Activated T-cell treated with anti-CD3 and anti-CD28 coated beads, Interleukin-2, amount 50 U/mL, for 1 hour (primary cell): ENCODE results near the gene NOSIP.
A peak's percentile ranks its signal among the peaks of the same experiment; 100 is the strongest.

Experiments used
- DNase-seq: peaks from one replicate; pipeline ENCODE4 v3.0.0-alpha.2; 2020

NOSIP gene

DNA sequence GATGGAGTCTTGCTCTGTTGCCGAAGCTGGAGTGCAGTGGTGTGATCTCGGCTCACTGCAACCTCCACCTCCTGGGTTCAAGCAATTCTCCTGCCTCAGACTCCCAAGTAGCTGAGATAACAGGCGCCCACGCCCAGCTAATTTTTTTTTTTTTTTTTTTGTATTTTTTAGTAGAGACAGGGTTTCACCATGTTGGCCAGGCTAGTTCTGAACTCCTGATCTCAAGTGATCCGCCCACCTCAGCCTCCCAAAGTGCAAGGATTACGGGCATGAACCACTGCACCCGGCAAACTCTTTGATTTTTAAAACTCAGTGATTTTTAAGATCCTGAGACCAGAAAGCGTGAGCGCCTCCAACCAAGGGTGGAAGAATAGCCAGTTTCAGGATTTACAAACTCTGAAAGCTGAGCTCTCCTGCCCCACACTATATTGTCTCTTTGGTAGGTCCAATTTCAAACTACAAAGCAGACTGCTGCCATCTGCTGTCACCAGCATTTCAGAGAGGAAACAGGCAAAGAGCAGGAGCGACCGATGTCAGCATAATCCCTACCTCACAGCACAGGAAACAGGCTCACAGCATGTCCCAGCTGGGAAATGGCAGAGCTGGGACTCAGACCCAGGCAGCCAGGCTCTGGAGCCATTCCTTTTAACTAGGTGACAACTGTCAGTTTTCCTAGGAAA is 9.2 kb downstream of the NOSIP start:
- no peak for DNase-seq

DNA sequence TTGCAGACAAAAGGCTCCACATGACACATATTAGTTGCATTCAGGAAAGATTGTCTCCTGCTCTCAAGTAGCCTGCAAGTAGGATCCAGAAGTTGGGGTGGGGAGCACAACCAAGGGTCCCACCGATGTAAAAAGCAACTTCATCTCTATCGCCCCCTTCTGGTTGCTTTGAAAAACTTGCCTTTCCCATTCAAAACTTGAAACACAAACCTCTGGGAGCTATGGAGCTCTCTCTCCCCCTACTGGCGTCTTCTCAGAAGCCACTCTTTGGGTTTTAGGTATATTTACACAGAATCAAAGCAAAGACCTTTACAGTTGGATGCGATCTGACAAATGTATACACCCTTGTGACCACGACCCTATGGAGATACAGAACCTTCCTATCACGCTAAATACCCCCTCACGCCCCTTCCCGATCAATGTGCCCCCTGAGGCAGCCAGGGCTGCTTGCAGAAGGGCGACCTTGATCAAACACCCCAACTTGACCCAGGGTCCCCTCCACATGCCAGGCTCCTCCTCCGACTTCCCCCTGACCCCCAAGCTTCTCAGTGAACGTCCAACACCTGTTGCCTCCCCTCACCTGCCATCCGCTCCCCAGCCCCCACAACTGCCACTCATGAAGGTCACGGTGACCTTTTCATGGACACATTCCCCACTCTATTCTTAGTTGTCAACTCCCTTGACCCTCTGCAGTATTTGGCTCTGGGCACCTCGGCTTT is 10.1 kb downstream of the NOSIP start:
- peak; percentile 56 for DNase-seq

DNA sequence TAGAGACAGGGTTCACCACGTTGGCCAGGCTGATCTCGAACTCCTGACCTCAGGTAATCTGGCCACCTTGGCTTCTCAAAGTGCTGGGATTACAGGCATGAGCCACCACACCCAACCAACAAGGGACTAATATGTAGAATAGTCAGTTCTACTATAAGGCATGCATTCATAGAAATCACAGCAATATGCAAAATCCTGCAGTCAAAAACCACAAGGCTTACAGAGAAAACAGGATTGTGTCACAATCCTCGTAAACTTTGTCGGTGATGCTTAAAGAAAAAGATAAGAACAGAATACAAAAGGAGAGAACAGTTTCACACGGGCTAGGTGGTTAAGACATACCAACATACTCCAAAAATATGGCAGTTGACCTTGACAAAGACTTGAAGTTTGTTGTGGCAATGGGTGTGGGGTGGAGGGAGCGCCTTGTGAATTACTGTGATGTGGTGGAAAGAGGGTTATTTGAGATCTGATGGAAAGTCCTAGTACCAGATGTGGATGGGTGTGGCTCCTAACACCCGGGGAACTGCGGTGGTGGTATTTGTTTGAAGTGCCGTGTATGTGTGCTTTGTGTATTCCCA is 12.4 kb downstream of the NOSIP start:
- peak; percentile 69 for DNase-seq

GRCh38 chr19:49566302-49566701 is 14.1 kb downstream of the NOSIP start:
- no peak for DNase-seq

DNA sequence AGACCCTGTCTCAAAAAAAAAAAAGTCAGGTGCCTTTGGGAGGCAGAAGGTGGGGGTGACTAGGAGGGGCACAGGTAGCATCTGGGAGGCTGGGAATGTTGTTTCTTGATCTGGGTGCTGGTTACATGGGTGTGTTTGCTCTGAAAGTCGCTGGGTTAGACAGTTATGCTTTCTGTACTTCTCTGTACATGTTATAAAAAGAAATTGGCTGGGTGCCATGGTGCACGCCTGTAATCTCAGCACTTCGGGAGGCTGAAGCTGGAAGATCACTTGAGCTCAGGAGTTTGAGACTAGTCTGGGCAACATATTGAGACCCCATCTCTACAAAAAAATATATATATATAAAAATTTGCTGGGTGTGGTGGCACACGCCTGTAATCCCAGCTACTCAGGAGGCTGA is 15.1 kb downstream of the NOSIP start:
- DNase-seq = no peak

GRCh38 chr19:49564616-49565045 is 15.7 kb downstream of the NOSIP start:
- no peak for DNase-seq

DNA sequence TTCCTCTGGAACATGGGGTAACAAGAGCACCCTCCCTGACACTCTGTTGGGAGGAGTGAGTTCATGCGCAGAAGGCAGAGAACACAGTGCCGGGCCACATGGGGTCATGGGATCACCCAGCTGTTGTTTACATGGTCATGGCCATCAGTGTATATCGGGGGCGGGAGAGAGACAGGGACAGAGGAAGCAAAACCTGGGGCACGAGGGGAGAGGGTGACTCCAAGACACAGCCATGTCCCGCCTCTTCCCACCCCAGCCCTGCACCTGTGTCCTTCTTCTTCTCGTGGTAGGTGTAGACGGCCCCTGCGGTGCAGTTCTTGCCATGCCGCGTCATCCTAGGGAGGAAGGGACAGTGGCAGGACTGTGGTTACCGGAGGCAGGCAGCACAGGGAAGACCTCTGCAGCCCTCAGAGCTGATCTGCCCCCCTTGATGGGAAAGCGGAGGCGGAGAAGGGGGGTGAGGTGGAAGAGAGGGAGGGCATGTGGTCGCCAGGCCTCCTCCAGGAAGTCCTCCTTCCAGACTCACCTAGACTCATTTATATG is 19.9 kb downstream of the NOSIP start:
- DNase-seq = peak; percentile 52

DNA sequence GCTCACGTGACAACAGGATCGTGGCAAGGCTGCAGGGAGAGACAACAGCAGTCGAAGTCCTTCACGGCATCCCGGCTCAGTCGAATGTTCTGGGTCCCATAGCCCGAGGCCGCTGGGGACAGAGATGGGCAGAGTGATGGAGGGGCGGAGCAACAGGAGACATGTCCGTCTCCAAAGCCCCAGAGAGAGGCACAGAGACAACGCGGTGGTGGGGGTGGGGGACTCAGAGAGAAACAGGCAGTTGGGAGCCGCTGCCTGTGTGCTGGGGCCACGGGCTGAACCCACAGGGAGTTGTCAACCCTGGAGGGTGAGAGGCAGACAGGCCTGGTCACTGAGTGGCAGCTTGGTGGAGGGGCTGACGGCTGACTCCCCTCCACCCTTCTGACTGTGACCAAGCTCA is 20.4 kb downstream of the NOSIP start:
- peak; percentile 40 for DNase-seq

DNA sequence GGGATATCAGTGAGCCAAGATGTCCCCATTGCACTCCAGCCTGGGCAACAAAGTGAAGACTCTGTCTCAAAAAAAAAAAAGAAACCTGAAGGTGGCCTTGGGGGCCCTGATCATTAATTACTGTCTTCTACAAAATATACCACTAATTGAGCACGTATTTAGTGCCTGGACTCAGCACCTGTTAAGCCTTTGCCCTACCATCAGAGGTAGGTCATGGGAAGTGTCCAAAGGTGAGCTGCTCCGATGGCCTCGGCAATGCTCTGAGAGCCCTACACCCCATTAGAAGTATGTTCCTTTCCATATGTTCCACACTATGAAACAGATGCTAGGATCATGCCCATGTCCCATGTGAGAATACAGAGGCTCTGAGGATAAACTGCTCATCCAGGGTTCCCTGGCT is 20.9 kb downstream of the NOSIP start:
- no peak for DNase-seq

DNA sequence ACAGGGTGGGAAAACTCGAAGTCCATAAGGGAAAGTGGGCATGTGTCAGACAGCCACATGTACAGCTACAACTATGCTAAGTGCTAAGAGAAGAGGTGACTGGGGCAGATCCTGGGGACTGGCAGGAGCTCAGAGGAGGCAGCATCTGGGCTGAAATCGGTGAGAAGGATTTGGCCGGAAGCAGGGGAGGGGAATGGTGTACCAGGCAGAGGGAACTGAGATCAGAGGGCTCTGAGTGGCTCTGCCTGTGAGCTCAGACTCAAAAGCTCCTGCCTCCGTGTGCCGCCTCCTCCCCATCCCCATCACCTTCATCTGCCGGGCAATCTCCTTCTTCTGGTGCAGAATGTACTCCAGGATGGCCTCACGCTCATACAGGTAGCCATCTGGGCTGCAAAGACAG is 21.8 kb downstream of the NOSIP start:
- peak; percentile 38 for DNase-seq

GRCh38 chr19:49557641-49558325 is 22.6 kb downstream of the NOSIP start:
- no peak for DNase-seq

GRCh38 chr19:49556412-49557398 is 23.7 kb downstream of the NOSIP start:
- DNase-seq = peak; percentile 54

DNA sequence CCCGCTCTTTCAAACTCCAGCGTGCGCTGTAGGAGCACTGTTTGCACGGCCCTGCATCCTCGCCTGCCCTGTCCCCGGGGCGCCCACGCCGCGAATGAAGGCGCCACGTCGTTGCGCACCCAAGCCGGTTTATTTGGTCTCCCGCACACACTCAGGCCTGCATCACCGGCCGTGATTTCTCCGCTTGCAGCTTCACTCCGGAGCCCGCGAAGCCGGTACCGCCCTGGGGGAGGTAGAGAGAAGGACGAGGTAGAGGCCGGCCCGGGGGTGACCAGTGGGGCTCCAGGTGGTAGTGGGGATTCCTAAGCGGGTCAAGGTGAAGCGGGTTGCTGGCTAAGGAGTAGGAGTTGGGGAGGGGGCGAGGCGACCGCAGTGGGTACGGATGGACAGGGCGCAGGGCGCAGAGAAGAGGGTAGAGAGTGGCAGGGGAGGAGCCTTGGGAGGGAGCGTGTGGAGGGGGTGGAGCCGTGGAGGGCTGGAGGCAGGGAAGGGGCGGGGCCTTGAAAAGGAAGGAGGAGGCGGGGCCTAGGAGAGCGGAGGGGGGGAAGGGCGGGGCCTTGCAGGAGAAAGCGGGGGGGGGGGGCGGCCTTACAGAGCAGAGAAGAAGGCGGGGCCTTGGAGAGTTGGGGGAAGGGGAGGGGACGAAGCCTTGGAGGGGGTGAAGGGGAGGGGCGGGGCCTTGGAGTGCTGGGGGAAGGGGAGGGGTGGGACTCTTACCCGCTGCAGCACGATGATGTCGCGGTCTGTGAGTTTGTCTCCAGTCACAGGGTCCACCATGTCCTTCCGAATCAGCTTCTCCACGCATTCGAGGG is 24.6 kb downstream of the NOSIP start:
- peak; percentile 71 for DNase-seq

GRCh38 chr19:49554701-49555181 is 25.6 kb downstream of the NOSIP start:
- peak; percentile 54 for DNase-seq

- peak; percentile 52 for DNase-seq
Observed at GRCh38 chr19:49553451-49554271, 26.7 kb downstream of the NOSIP start.

DNA sequence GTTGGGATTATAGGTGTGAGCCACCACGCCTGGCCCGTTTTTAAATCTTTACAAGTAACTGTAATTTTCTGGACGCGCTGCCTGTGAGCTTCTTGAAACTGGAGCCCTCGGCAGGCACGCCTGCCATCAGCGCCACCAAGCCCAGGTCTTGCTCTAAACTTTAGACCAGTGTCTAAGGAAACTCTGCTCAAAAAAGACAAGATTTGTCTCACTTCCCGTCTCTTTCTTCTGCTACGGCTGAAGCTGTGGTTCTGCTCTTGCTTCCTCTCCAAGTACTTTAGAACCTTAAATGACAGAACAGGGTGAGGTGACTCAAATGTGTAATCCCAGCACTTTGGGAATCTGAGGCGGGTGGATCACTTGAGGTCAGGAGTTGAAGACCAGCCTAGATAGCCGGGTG is 27.6 kb downstream of the NOSIP start:
- DNase-seq = peak; percentile 60

GRCh38 chr19:49551531-49551930 is 28.8 kb downstream of the NOSIP start:
- no peak for DNase-seq

DNA sequence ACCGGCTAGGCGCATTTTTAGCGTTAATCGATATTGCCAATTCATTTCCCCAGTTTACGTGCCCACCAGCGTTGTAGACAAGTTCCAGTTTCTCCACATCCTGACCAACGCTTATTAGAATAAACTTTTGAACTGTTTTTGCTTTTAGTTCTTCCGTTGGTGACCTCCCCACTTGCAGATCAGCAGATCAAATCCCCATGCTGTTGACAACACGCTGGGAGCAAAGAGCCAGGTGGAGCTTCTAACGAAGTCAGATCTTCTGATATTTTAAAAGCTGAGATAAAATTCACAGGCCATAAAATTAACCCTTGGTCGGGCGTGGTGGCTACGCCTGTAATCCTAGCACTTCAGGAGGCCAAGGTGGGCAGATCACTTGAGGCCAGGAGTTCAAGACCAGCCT is 31.3 kb downstream of the NOSIP start:
- no peak for DNase-seq

DNA sequence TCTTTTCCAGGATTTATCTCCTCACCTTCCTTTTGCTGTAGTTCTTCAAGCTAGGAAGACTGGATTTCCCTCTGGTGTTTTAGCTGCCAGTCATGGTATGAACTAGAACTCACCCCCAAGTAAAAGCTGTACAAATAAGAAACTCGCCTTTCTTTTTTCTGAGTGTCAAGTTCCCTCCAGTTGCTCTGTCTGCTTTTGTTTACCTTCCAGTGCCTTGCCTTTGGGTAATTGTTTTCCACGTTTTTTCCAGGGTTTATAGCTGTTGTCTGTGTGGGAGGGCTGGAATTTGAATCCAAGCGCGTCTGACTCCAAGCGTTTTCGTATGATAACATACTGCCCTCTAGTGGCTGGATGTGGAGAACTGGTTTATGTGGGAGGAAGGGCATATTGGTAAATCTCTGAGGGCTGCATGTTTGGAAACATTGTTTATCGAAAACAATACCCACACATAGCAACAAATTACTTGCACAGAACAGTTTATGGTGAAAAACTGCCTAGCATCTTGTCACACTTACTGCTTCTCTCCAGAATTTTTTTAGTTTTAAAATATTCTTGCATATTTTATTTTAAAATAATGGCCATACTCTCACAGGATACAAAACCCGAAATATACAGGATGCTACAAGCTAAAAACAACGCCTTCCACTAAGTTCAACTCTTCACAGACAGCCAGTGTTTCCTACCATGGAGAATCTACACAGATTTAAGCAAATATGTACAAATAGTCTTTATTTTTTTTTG is 33.4 kb downstream of the NOSIP start:
- no peak for DNase-seq
